GM18507 (cell line): ENCODE results near the gene CPXM2.
"Not testable (repeated sequence)": the region's sequence is repeated elsewhere in the genome, so short reads cannot be mapped to it uniquely, and the experiment has no call there.

Experiments used
- DNase-seq: peaks from one replicate; pipeline ENCODE4 v3.0.0; 2011; ENCODE audit warnings: low read depth; ENCODE audit not compliant: insufficient read length; ENCODE audit errors: extremely low spot score
- FAIRE-seq: peaks from 2 replicates; lab custom pipeline; 2011; peaks lifted over from hg19 to GRCh38; lab: Jason Lieb, UNC

Gene CPXM2

GRCh38 chr10:123757853-123758252 is 133.8 kb downstream of the CPXM2 start:
- FAIRE-seq = no peak

GRCh38 chr10:123755061-123755460 is 136.5 kb downstream of the CPXM2 start:
- FAIRE-seq = no peak
- no peak for DNase-seq

More at GRCh38 chr10:123757853-123758252, 133.8 kb downstream of the CPXM2 start:
- DNase-seq = no peak

DNA sequence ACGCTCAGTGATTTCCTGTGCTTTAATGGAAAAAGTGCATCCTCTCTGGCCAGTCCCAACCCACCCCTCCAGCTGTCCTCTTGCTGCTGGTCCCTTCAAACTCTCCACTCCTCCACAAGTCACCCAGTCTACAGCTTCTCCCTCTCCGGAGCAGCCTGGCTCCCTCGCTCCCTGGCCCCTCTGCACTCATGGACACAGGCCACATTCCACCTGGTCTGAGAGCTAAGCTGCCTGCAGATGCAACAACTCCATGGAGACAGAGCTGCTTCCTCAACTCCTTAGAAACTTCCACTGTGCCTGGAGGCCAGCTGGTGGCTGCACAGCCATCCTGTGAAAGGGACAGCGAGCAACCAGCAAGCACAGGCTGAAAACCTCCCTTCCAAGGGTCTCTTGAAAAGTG is 137.5 kb downstream of the CPXM2 start:
- FAIRE-seq = no peak
- no peak for DNase-seq

DNA sequence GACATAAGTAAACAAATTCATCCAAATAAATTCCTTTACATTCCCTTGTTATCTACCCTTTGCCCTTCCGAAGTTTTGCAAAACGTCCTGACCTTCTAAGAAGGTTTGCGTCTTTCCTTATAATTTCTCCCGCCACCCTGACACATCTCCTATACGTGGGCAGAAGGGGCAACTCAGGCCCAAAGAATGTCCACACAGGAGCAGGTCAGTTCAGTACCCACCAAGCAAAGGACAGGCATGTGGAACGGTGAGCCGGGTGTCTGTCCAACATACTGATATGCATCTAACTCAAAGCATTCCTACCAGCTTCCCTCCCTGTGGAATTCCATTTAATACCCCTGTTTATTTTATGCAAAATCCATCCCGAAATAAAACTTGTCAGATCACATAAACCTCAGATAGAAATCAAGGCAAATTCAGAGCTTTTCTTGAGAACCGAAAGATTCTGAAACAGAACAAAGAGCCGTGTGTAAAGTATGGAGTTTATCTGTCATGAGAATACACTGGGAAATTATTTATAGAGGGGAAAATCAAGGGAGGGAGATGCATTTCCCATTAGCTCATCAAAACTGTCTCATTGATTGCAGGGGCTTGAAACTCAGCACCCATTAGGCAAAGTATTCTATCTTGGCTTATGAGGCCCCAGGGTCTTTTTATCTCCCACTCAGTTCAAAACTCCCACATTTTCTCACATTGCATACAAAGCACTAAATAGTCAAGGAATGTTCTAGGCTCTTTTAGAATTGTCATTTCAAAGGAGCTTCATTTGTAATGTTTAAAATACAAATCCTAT is 140.1 kb downstream of the CPXM2 start:
- no peak for DNase-seq
- no peak for FAIRE-seq

DNA sequence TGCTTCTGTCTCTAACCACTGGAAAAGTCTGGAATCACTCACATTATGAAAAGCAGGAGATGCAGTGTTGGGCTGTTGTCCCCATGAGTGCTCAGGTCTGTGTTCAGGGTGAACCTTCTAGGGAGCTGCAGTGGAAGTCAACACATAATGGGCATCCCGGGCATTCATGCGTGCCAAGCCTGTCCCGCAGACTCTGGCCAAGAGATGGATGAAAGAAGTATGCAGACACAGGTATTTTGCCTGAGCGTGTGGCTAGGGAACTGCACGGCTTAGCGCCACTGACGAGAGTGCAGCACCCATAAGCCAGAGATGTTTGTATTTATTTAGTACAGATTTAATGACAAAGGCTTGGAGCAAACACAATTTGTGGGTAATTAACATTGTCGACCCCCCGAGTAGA is 140.7 kb downstream of the CPXM2 start:
- FAIRE-seq (no peak), DNase-seq (no peak)

GRCh38 chr10:123748711-123749110 is 142.9 kb downstream of the CPXM2 start:
- FAIRE-seq = no peak
- DNase-seq = no peak

GRCh38 chr10:123747426-123747825 is 144.2 kb downstream of the CPXM2 start:
- DNase-seq (no peak), FAIRE-seq (no peak)

- FAIRE-seq = no peak
- DNase-seq = no peak
Measured at GRCh38 chr10:123746942-123747341, 144.7 kb downstream of the CPXM2 start.

- FAIRE-seq = no peak
- DNase-seq = no peak
Measured at GRCh38 chr10:123746520-123746919, 145.1 kb downstream of the CPXM2 start.

DNA sequence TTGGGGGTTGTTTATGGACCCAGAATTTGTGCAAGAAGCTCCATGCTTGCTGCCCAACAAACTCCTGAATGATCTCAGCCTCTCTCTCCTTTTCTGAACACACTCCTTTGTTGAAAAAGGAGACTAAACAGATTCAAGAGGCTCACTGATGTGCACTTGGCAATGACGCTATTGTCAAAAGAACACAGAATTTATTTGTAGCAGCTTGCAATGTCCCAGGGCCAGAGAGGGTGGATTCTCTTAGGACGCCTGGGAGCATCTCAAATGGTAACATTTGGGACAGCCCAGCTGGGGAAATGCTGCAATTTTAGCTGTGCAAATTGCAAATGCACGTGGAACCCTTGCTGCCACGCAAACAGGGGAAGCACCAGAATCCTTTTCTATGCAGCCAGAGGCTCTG is 145.5 kb downstream of the CPXM2 start:
- FAIRE-seq (no peak), DNase-seq (no peak)

GRCh38 chr10:123744224-123744536 is 147.4 kb downstream of the CPXM2 start:
- FAIRE-seq (no peak), DNase-seq (no peak)

GRCh38 chr10:123743441-123744223 is 148.0 kb downstream of the CPXM2 start:
- DNase-seq = no peak
- no peak for FAIRE-seq

- FAIRE-seq (no peak), DNase-seq (no peak)
Measured at GRCh38 chr10:123742751-123743440, 148.7 kb downstream of the CPXM2 start.

GRCh38 chr10:123741711-123742110 is 149.9 kb downstream of the CPXM2 start:
- FAIRE-seq (no peak), DNase-seq (no peak)

DNA sequence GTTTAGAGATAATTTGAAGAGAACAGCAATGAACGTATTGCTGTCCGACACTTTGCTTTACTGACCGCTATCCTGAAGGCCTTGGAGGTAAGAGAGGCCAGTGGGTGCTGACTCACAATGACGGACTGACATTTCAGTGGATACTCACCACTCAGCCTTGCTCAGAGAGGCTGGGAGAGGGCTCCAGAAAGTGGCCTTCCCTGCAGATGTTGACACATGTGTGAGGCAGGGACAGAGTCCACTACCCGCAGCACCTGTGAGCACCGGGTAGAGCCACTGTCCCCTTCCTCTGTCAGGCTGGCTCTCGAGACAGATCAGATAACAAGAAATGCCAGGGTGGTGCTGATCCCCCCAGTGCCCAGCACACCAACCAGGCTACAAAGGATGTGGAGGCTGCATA is 150.5 kb downstream of the CPXM2 start:
- FAIRE-seq (no peak), DNase-seq (no peak)

DNA sequence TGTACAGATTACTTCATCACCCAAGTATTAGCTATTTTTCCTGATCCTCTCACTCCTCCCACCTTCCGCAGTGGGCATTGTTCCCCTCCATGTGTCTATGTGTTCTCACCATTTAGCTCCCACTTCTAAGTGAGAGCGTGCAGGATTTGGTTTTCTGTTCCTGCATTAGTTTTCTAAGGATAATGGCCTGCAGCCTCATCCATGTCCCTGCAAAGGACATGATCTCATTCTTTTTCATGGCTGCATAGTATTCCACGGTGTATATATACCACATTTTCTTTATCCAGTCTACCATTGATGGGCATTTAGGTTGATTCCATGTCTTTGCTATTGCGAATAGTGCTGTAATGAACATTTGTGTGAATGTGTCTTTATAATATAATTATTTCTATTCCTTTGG is 154.7 kb downstream of the CPXM2 start:
- not testable (repeated sequence) for DNase-seq, FAIRE-seq

DNA sequence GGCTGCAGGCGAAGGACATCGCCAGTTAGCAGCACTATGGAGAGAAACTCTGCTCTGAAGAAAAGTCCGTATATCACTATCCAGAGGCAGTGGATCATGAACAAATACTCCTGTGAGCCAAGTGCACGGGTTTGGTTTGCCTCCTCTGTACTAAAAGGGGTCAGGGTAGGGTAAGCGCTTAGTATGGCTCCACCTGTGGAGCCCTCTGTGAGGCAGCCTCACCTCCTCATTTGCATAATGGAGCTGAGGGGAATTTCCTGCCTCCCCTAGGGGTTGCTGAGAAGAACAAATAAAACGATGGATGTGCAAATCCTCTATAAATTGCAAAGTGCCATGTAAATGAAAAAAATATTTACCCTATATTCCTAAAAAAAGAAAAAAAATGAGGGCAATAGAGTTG is 162.1 kb downstream of the CPXM2 start:
- no peak for FAIRE-seq
- DNase-seq = no peak

DNA sequence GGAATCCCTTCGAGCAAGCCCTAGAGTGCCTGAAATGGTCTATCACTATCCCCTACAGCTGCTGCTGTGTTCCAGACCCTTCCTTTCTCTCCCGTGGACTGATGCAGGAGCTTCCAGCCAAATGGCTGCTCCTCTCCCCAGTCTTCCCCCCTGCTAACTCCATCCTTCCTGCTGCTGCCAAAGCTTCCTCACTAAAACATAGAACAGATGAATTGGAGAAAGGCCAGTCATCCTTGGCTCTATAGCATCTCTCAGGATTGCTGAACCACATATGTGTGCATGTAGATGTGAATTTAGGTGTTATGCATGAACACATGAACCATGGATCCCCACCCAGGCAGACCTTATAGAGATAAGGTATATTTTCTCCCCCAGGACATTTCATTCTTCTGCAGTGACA is 164.8 kb downstream of the CPXM2 start:
- no peak for DNase-seq
- no peak for FAIRE-seq

DNA sequence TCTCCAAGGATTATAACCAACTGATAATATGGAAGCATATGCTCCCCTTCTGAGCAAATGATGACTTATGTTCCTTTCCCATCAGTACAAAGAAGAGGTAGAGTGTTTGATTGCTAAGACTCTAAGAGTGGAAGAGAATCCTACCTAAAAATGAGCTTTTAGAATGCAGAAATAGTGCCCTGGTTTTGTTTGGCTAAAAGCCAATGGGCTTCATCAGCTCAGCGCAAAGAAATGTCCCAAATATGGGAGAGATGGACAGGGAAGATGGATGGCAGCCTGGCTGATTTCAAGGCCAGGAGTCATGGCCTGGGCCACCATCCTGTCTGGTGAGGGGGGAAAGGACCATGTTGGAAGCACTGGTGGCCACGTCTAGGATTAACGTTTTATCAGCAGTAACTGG is 165.2 kb downstream of the CPXM2 start:
- FAIRE-seq (no peak), DNase-seq (no peak)

GRCh38 chr10:123724747-123725146 is 166.9 kb downstream of the CPXM2 start:
- FAIRE-seq = no peak
- DNase-seq = no peak

DNA sequence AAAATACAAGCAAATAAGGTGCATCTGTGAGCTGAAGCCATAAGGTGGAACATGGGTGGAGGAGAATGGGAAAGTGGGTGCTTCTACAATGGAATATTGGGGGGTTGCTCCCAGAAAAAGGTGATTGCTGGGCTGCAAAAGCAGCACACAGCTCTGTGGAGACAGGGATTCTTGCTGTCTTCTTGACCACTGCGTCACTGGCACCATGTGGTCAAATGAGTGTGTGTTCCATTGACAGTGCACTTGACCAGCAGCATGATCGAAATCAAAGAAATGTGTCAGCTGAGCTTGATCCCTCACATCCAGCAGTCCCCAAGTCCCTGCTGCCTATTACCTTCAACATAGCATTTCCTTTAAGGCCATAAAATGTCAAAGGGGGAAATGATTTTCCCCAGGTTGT is 169.3 kb downstream of the CPXM2 start:
- no peak for DNase-seq
- FAIRE-seq = no peak
